Fibroblast of the aortic adventitia (primary cell): ENCODE measurements around the gene IQCK. TPM values are rescaled to one million over a fixed set of nuclear protein-coding genes. Genes with fewer than 3 reads are reported as not detected.

Experiments used
- DNase-seq: peaks from one replicate; pipeline ENCODE4 v3.0.0-alpha.2; 2010; ENCODE audit warnings: low read depth
- H3K4me3 ChIP-seq: 2 replicates; pipeline ENCODE4 v1.5.1; 2011; ENCODE audit warnings: low read depth, mild to moderate bottlenecking, control low read depth, low read length, moderate library complexity
- CTCF ChIP-seq: IDR thresholded peaks from 2 replicates; pipeline ENCODE4 v1.5.1; 2011; ENCODE audit warnings: mild to moderate bottlenecking, low read length, control low read depth, inconsistent platforms; ENCODE audit not compliant: insufficient read depth
- total RNA-seq: library from RNA; depleted of rRNA; stranded (reverse); fragments of >200 nt; gene quantifications from 2 replicates; pipeline ENCODE4 v1.2.3, GENCODE V29; 2012; ENCODE audit warnings: low replicate concordance

Gene IQCK
- total RNA-seq, 1 donor = 22.3 TPM

GRCh38 chr16:19746561-19746960, 28.5 kb downstream of the IQCK start:
- TF ChIP-seq CTCF = no peak
- DNase-seq = no peak
- no peak overlapping the region for H3K4me3 ChIP-seq

GRCh38 chr16:19748389-19749168, 30.5 kb downstream of the IQCK start:
- DNase-seq = no peak
- H3K4me3 ChIP-seq = no peak overlapping the region
- TF ChIP-seq CTCF = no peak

GRCh38 chr16:19749571-19750080, 31.6 kb downstream of the IQCK start:
- H3K4me3 ChIP-seq = no peak overlapping the region
- TF ChIP-seq CTCF = no peak
- no peak for DNase-seq

GRCh38 chr16:19751478-19752385, 33.7 kb downstream of the IQCK start:
- no peak for DNase-seq
- H3K4me3 ChIP-seq = no peak overlapping the region
- no peak for TF ChIP-seq CTCF

GRCh38 chr16:19753815-19754643, 36.0 kb downstream of the IQCK start:
- TF ChIP-seq CTCF = no peak
- H3K4me3 ChIP-seq = no peak overlapping the region
- DNase-seq = peak; percentile 98

GRCh38 chr16:19754644-19755036, 36.6 kb downstream of the IQCK start:
- H3K4me3 ChIP-seq = no peak overlapping the region
- TF ChIP-seq CTCF = no peak
- no peak for DNase-seq
